Prostate gland (tissue), 2 donors: ENCODE results near the gene VTA1. TPM values are rescaled to one million over a fixed set of nuclear protein-coding genes. Genes with fewer than 3 reads are reported as not detected.

Source experiments
- DNase-seq: peaks from one replicate; pipeline ENCODE4 v3.0.0-alpha.2; 2019; ENCODE audit warnings: low spot score
- H3K27ac ChIP-seq, 2 donors: fragments of 200-600 bp; sonication (generic); 2 replicates each; pipeline ENCODE4 v1.5.1; 2017 to 2019
- H3K27me3 ChIP-seq: fragments of 200-600 bp; sonication (generic); replicated peaks from 2 replicates; pipeline ENCODE4 v1.5.1; 2019; ENCODE audit not compliant: insufficient read depth
- H3K36me3 ChIP-seq, 2 donors: fragments of 200-600 bp; sonication (generic); 1 replicate in 1 of 2; 2 replicates in 1 of 2; pipeline versions ENCODE4 v1.5.1 to v1.8.1; 2017 to 2019
- H3K4me1 ChIP-seq: fragments of 200-600 bp; sonication (generic); replicated peaks from 2 replicates; pipeline ENCODE4 v1.5.1; 2019
- H3K4me3 ChIP-seq, 2 donors: fragments of 200-600 bp; sonication (generic); 2 replicates each; pipeline ENCODE4 v1.5.1; 2017 to 2019
- H3K9me3 ChIP-seq: fragments of 200-600 bp; sonication (generic); 2 replicates; pipeline ENCODE4 v1.5.1; 2017
- POLR2A ChIP-seq: fragments of 450-650 bp; IDR thresholded peaks from one replicate; pipeline ENCODE4 v1.6.1; 2016; ENCODE audit warnings: antibody characterized with exemption, mild to moderate bottlenecking
- POLR2AphosphoS5 ChIP-seq: sonication (generic); formaldehyde crosslinking; IDR thresholded peaks from one replicate; pipeline ENCODE4 v1.6.1; 2017; ENCODE audit warnings: antibody characterized with exemption
- WGBS: methylation state at CpG from one replicate; pipeline ENCODE4 v1.1.5; 2018; 5-methylcytosine and 5-hydroxymethylcytosine counted together
- intact Hi-C: fragments of 100-400 bp; cut with DNase I; formaldehyde crosslinking; loops from one replicate; pipeline ENCODE4 v1.14.2; 2022
- total RNA-seq, 2 donors: library from RNA; depleted of rRNA; stranded (reverse); fragments of >200 nt; gene quantifications; one replicate each; pipeline ENCODE4 v1.1.0, GENCODE V29; 2016
- TF ChIP-seq, protein P1 (sequence below), 4 experiments: fragments of 200-600 bp in 2 of 4; fragments of 450-650 bp in 2 of 4; sonication (generic) in 2 of 4; IDR thresholded peaks; 1 replicate in 3 of 4; 2 replicates in 1 of 4; pipeline ENCODE4 v1.5.1; 2016 to 2019; ENCODE audit warnings: antibody characterized with exemption in 4 of 4, mild to moderate bottlenecking in 2 of 4, moderate library complexity in 2 of 4

VTA1 gene
- total RNA-seq, 2 donors from 2014 or later, result 38.5 to 44.7 TPM

DNA sequence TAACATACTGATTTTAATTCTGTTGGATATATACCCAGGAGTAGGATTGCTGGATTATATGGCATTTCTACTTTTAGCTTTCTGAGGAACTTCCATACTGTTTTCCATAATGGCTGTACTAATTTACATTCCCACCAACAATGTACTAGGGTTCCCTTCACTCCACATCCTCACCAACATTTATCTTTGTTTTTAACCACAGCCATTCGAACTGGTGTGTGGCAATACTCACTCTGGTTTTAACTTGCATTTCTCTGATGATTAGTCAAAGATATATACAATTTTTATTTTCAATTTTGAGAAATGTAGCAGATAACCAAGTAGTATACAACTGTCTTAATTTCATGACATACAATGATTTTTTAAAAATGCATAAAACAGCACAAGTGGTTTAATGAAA is 124.4 kb downstream of the VTA1 start:
- intact Hi-C loops, result no loop called here
- Histone ChIP-seq H3K4me3 (no peak overlapping the region), H3K27me3 (no peaks in the 10 kb centered on the region), H3K9me3 (no peaks in the 10 kb centered on the region), H3K36me3 (no peaks in the 10 kb centered on the region), H3K27ac (no peak overlapping the region), H3K4me1 (no peaks in the 10 kb centered on the region)
- no peak for DNase-seq
- WGBS, result 77% methylated on average over 1 of the region's 1 CpG
- no peak for TF ChIP-seq POLR2A
- TF ChIP-seq POLR2AphosphoS5, result no peak
- TF ChIP-seq, protein P1, sequence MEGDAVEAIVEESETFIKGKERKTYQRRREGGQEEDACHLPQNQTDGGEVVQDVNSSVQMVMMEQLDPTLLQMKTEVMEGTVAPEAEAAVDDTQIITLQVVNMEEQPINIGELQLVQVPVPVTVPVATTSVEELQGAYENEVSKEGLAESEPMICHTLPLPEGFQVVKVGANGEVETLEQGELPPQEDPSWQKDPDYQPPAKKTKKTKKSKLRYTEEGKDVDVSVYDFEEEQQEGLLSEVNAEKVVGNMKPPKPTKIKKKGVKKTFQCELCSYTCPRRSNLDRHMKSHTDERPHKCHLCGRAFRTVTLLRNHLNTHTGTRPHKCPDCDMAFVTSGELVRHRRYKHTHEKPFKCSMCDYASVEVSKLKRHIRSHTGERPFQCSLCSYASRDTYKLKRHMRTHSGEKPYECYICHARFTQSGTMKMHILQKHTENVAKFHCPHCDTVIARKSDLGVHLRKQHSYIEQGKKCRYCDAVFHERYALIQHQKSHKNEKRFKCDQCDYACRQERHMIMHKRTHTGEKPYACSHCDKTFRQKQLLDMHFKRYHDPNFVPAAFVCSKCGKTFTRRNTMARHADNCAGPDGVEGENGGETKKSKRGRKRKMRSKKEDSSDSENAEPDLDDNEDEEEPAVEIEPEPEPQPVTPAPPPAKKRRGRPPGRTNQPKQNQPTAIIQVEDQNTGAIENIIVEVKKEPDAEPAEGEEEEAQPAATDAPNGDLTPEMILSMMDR (IDR thresholded peaks at IDR 0.05), result no peak

Other genes with a start within 250 kb of the VTA1 start
- not detected for gene GJE1, start 14.3 kb upstream of the VTA1 start, total RNA-seq
- gene NMBR, start 141 bp upstream of the VTA1 start, total RNA-seq, result not detected
- 10 to 100 TPM; 13.5 to 18.0 TPM for gene ADGRG6, start 154.7 kb downstream of the VTA1 start, total RNA-seq